Testis (tissue), 2 donors: ENCODE data around the gene PERM1.

Source experiments
- CTCF ChIP-seq, 3 experiments: fragments of 450-650 bp in 2 of 3; fragments of 200-600 bp in 1 of 3; sonication (generic) in 1 of 3; IDR thresholded peaks; one replicate each; pipeline ENCODE4 v1.5.1; 2016 to 2019; ENCODE audit warnings: antibody characterized with exemption in 3 of 3, mild to moderate bottlenecking in 2 of 3, moderate library complexity in 1 of 3
- POLR2A ChIP-seq: fragments of 450-650 bp; IDR thresholded peaks from one replicate; pipeline ENCODE4 v1.6.1; 2017; ENCODE audit warnings: antibody characterized with exemption, mild to moderate bottlenecking, moderate library complexity

GRCh38 chr1:936348-937264 is 45.3 kb downstream of the PERM1 start:
- TF ChIP-seq CTCF (IDR thresholded peaks at IDR 0.05) (no peak), POLR2A (no peak)
